SU-DHL-6 (cell line): ENCODE results near the gene DHRS7.

Experiments used
- H2AFZ ChIP-seq: fragments of 200-600 bp; sonication (generic); 2 replicates; pipeline ENCODE4 v1.6.1; 2014; ENCODE audit warnings: low read depth, mild to moderate bottlenecking, moderate library complexity, mixed read lengths, antibody characterized with exemption, low read length; ENCODE audit not compliant: severe bottlenecking
- H3F3A ChIP-seq: fragments of 200-600 bp; shearing (Covaris generic); 2 replicates; pipeline ENCODE4 v1.6.0; 2016; ENCODE audit warnings: antibody characterized with exemption, mild to moderate bottlenecking; ENCODE audit not compliant: insufficient read depth
- H3K27ac ChIP-seq: fragments of 200-600 bp; sonication (generic); 2 replicates; pipeline ENCODE4 v1.5.1; 2016; ENCODE audit warnings: low read depth, mild to moderate bottlenecking, low read length, moderate library complexity, mixed read lengths
- H3K27me3 ChIP-seq: fragments of 200-600 bp; sonication (generic), shearing (Covaris generic); 2 replicates; pipeline ENCODE4 v1.6.0; 2014; ENCODE audit warnings: mild to moderate bottlenecking, low read length
- H3K36me3 ChIP-seq: fragments of 200-600 bp; sonication (generic); 2 replicates; pipeline ENCODE4 v1.6.1; 2014; ENCODE audit warnings: mild to moderate bottlenecking, low read length, mixed read lengths
- H3K4me2 ChIP-seq: fragments of 300-600, 200-600 bp; shearing (Covaris generic), sonication (generic); 2 replicates; pipeline ENCODE4 v1.6.0; 2014; ENCODE audit warnings: low read length, low read depth, mild to moderate bottlenecking; ENCODE audit not compliant: poor library complexity, severe bottlenecking
- H3K4me3 ChIP-seq: fragments of 200-600 bp; sonication (generic); 2 replicates; pipeline ENCODE4 v1.5.1; 2014; ENCODE audit warnings: antibody characterized with exemption, low read length, mild to moderate bottlenecking, mixed read lengths; ENCODE audit not compliant: insufficient read depth, poor library complexity, severe bottlenecking
- H3K79me2 ChIP-seq: fragments of 200-600 bp; sonication (generic); 2 replicates; pipeline ENCODE4 v1.6.1; 2014; ENCODE audit warnings: mild to moderate bottlenecking, low read length, moderate library complexity; ENCODE audit not compliant: insufficient read depth
- H3K9ac ChIP-seq: fragments of 200-600 bp; sonication (generic); 2 replicates; pipeline ENCODE4 v1.7.0; 2014; ENCODE audit warnings: mild to moderate bottlenecking, low read length
- H3K9me2 ChIP-seq: fragments of 200-600 bp; sonication (generic); replicated peaks from 2 replicates; pipeline ENCODE4 v1.6.1; 2014; ENCODE audit warnings: low read length; ENCODE audit not compliant: insufficient read depth
- H3K9me3 ChIP-seq: fragments of 200-600 bp; sonication (generic); 2 replicates; pipeline ENCODE4 v1.6.1; 2014; ENCODE audit warnings: low read length, mixed read lengths; ENCODE audit not compliant: insufficient read depth
- H4K20me1 ChIP-seq: fragments of 200-600 bp; sonication (generic); 2 replicates; pipeline ENCODE4 v1.6.1; 2014; ENCODE audit warnings: low read depth, mild to moderate bottlenecking, antibody characterized with exemption, low read length, moderate library complexity, mixed read lengths
- EZH2phosphoT487 ChIP-seq: fragments of 200-600 bp; sonication (generic), shearing (Covaris generic); conservative IDR thresholded peaks from 2 replicates; pipeline ENCODE4 v1.6.1; 2018; ENCODE audit warnings: mild to moderate bottlenecking, antibody characterized with exemption, low read length, moderate library complexity, mixed read lengths
- TF ChIP-seq, protein P1 (sequence below): fragments of 200-600 bp; sonication (generic); IDR thresholded peaks from one replicate; pipeline ENCODE4 v1.5.1; 2017; ENCODE audit warnings: antibody characterized with exemption, mild to moderate bottlenecking, low read length, moderate library complexity; ENCODE audit not compliant: insufficient read depth, poor library complexity, severe bottlenecking

The DHRS7 gene

DNA sequence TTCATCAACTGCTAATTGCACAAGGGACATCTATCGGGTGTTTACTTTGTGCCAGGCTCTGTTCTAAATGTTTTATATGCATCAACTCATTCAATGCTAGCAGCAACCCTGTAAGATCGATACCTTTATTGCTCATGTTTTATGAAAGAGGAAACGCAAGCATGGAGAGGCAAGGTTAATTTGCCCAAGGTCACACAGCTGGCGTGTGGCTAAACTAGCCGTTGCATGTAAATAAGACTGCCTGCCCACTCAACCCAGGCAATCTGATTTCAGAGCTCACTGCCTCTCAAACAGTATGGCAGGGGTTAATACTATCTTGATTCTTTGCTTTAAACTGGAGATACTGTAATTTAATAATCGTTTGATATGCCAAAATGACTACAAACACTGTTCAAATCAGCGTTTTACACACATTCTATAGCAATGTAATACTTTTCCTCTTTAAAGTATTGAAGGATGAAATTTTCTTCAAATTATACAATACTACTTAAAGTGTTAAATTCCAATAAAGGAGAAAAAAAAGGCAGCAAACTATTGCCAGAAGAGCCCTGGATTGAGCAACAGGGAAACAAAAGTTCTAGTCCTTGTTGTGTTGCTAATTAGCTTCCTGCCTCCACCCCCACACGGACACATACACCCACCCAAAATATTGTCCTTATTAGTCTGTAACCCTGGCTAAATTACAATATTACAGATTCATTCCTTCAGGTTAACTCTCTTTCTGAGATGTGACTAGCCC is 39.1 kb upstream of the DHRS7 start:
- TF ChIP-seq EZH2phosphoT487, result no peak
- TF ChIP-seq, protein P1, sequence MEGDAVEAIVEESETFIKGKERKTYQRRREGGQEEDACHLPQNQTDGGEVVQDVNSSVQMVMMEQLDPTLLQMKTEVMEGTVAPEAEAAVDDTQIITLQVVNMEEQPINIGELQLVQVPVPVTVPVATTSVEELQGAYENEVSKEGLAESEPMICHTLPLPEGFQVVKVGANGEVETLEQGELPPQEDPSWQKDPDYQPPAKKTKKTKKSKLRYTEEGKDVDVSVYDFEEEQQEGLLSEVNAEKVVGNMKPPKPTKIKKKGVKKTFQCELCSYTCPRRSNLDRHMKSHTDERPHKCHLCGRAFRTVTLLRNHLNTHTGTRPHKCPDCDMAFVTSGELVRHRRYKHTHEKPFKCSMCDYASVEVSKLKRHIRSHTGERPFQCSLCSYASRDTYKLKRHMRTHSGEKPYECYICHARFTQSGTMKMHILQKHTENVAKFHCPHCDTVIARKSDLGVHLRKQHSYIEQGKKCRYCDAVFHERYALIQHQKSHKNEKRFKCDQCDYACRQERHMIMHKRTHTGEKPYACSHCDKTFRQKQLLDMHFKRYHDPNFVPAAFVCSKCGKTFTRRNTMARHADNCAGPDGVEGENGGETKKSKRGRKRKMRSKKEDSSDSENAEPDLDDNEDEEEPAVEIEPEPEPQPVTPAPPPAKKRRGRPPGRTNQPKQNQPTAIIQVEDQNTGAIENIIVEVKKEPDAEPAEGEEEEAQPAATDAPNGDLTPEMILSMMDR, result no peak
- Histone ChIP-seq H3K4me2 (peak overlapping the region; percentile 13), H2AFZ (no peak overlapping the region)

DNA sequence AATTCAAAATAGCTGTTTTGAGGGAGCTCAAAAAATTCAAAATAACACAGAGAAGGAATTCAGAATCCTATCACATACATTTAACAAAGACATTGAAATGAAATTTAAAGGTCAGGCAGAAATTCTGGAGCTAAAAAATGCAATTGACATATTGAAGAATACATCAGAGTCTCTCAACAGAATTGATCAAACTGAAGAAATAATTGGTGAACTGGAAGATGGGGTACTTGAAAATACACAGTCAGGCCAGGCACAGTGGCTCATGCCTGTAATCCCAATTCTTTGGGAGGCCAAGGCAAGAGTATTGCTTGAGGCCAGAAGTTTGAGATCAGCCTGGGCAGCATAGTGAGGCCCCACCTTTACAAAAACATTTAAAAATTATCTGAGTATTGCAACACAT is 34.1 kb upstream of the DHRS7 start:
- Histone ChIP-seq H3F3A (no peaks in the 10 kb centered on the region), H2AFZ (no peak overlapping the region), H3K27ac (no peak overlapping the region), H3K9me2 (no peaks in the 10 kb centered on the region), H3K4me3 (no peak overlapping the region), H3K9ac (no peak overlapping the region), H4K20me1 (no peaks in the 10 kb centered on the region), H3K79me2 (no peaks in the 10 kb centered on the region), H3K4me2 (no peak overlapping the region), H3K27me3 (no peaks in the 10 kb centered on the region), H3K9me3 (no peaks in the 10 kb centered on the region), H3K36me3 (no peaks in the 10 kb centered on the region)
- no peak for TF ChIP-seq EZH2phosphoT487

More for the DNA sequence above, 39.1 kb upstream of the DHRS7 start:
- Histone ChIP-seq H3F3A (no peaks in the 10 kb centered on the region), H3K27ac (no peak overlapping the region), H3K4me3 (no peak overlapping the region), H3K9ac (no peak overlapping the region), H3K79me2 (no peaks in the 10 kb centered on the region), H3K9me2 (no peaks in the 10 kb centered on the region), H3K27me3 (no peaks in the 10 kb centered on the region), H3K9me3 (no peaks in the 10 kb centered on the region), H4K20me1 (no peaks in the 10 kb centered on the region), H3K36me3 (no peaks in the 10 kb centered on the region)

GRCh38 chr14:60197629-60198303 is 32.6 kb upstream of the DHRS7 start:
- H3K9me2 ChIP-seq, result no peaks in the 10 kb centered on the region
- no peak overlapping the region for H3K4me3 ChIP-seq
- TF ChIP-seq EZH2phosphoT487, result no peak
- TF ChIP-seq, protein P1, result no peak
- no peaks in the 10 kb centered on the region for H4K20me1 ChIP-seq
- no peaks in the 10 kb centered on the region for H3K27me3 ChIP-seq
- H3K27ac ChIP-seq, result no peak overlapping the region
- H3K9ac ChIP-seq, result no peak overlapping the region
- no peak overlapping the region for H2AFZ ChIP-seq
- H3K4me2 ChIP-seq, result no peak overlapping the region
- H3K36me3 ChIP-seq, result no peaks in the 10 kb centered on the region
- H3K9me3 ChIP-seq, result no peaks in the 10 kb centered on the region
- H3K79me2 ChIP-seq, result no peaks in the 10 kb centered on the region
- no peaks in the 10 kb centered on the region for H3F3A ChIP-seq

GRCh38 chr14:60196291-60196690 is 31.1 kb upstream of the DHRS7 start:
- no peaks in the 10 kb centered on the region for H3K9me3 ChIP-seq
- H3K27ac ChIP-seq, result no peak overlapping the region
- H4K20me1 ChIP-seq, result no peaks in the 10 kb centered on the region
- no peaks in the 10 kb centered on the region for H3K36me3 ChIP-seq
- no peak overlapping the region for H2AFZ ChIP-seq
- no peak overlapping the region for H3K4me3 ChIP-seq
- H3K9ac ChIP-seq, result no peak overlapping the region
- H3K79me2 ChIP-seq, result no peaks in the 10 kb centered on the region
- TF ChIP-seq, protein P1, result no peak
- TF ChIP-seq EZH2phosphoT487, result no peak
- H3F3A ChIP-seq, result no peaks in the 10 kb centered on the region
- no peaks in the 10 kb centered on the region for H3K9me2 ChIP-seq
- no peak overlapping the region for H3K4me2 ChIP-seq
- H3K27me3 ChIP-seq, result no peaks in the 10 kb centered on the region
